Cardiac muscle cell (in vitro differentiated cells and primary cell): ENCODE results near the gene RLN2. TPM values are rescaled to one million over a fixed set of nuclear protein-coding genes. Genes with fewer than 3 reads are reported as not detected.
"Not testable (repeated sequence)": the region's sequence is repeated elsewhere in the genome, so short reads cannot be mapped to it uniquely, and the experiment has no call there.

Experiments
- DNase-seq, 2 donors: peaks; one replicate each; pipeline versions ENCODE4 v3.0.0 to v3.0.0-alpha.2; 2010 to 2017; ENCODE audit warnings: low read depth in 1 of 2, low spot score in 1 of 2
- H3K27ac ChIP-seq: fragments of 200-600 bp; sonication (generic); 2 replicates; pipeline ENCODE4 v1.5.1; 2016
- H3K27me3 ChIP-seq: fragments of 200-600 bp; sonication (generic); 2 replicates; pipeline ENCODE4 v1.6.0; 2016; ENCODE audit warnings: control low read depth
- H3K36me3 ChIP-seq: fragments of 200-600 bp; sonication (generic); 2 replicates; pipeline ENCODE4 v1.5.1; 2016; ENCODE audit warnings: control low read depth
- H3K4me1 ChIP-seq: fragments of 200-600 bp; sonication (generic); 2 replicates; pipeline ENCODE4 v1.8.1; 2017; ENCODE audit warnings: low read depth, mild to moderate bottlenecking, mixed run types
- H3K4me3 ChIP-seq: fragments of 200-600 bp; sonication (generic); 2 replicates; pipeline ENCODE4 v1.5.1; 2016; ENCODE audit warnings: mild to moderate bottlenecking
- H3K9me3 ChIP-seq: fragments of 200-600 bp; sonication (generic); 2 replicates; pipeline ENCODE4 v1.5.1; 2017; ENCODE audit warnings: low read depth, mild to moderate bottlenecking, control low read depth
- polyA plus RNA-seq: library from polyadenylated mRNA; unstranded; fragments of >200 nt; fragmentation: Nextera tagmentation; extraction: Ambion mirVana; gene quantifications from 2 replicates; pipeline ENCODE4 v1.2.1, GENCODE V29; 2016
- total RNA-seq: library from RNA; depleted of rRNA; stranded (reverse); fragments of >200 nt; gene quantifications from 2 replicates; pipeline ENCODE4 v1.2.3, GENCODE V29; 2016
- TF ChIP-seq, protein P1 (sequence below): IDR thresholded peaks from 2 replicates; pipeline ENCODE4 v1.5.1; 2012; ENCODE audit warnings: low read depth, mild to moderate bottlenecking, low read length

The RLN2 gene, protein sequence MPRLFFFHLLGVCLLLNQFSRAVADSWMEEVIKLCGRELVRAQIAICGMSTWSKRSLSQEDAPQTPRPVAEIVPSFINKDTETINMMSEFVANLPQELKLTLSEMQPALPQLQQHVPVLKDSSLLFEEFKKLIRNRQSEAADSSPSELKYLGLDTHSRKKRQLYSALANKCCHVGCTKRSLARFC
- total RNA-seq = 0.92 TPM in 1 of 2 replicates, not detected in the other
- 2.1 and 6.1 TPM in 2 replicates for polyA plus RNA-seq

DNA sequence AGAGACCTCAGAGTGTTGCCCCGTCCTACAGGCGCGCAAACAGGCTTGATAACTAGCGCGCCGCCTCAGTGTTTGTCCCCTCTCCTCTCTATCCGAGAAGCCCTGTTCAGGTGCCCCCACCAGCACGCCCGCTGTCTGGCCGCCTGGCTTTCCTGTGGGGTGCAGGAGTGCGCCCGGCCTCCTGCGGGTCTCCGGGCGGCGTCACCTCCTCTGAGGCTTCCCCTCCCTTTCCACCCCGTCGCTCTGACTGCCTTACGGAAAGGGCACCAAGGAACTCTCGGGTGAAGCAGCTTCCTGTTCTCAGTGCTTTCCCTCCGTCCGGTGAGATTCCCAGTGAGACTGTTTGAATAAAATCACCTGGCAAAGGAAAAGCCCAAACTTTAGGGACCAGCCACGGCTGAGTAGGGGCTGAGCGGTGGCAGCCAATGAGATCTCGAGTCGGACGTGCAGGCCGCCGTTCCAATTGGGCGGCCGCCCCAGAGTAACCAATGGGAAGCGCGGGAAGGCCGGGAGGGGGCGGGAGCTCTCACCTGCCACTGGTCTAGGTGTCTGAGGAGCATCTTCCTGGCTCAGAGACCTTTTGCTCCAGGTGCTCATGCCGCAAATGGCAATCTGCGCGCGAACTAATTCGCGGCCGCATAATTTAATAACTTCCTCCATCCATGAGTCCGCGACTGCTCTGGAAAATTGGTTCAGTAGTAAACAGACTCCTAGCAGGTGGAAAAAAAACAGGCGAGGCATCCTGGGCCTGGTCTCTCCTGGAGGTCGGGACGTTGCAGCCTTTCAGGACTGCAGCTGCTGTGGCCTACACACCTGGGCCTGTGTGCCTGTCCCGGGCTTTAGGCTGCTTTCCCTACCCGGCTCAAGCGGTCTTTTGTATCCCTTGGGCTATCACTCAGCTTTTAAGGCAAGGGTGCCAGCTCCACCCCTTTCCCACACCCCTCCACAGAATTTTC, at the start of gene RLN2:
Gene RLN2 (minus strand): TSS at position 877 of the 956 bp plus-strand sequence. CDS start 136 bp downstream, at position 741.
- not testable (repeated sequence) for H3K9me3 ChIP-seq, H3K27ac ChIP-seq, H3K4me3 ChIP-seq, H3K4me1 ChIP-seq, H3K27me3 ChIP-seq, H3K36me3 ChIP-seq
- DNase-seq = peak in 1 of 2 donors; percentile 6

DNA sequence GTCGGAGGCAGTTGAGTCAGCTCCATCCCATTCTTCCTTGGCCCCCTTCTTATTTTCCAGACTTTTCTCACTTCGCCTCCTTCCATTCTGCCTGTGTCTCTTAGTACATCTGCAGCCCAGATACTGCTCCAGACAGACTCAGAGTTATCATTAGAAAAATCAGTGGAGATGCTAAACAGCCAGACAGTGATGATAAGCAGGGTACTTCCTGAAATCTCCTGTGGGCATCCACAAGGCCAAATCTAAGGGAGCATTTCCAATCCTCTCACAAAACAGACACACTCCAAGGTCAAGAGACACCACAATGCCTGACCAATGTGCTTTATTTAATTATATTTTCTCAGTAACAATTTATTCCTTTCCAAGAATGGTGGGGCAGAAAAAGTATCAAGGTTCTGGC, 49.7 kb upstream of the RLN2 start:
- no peak for DNase-seq
- TF ChIP-seq, protein P1, sequence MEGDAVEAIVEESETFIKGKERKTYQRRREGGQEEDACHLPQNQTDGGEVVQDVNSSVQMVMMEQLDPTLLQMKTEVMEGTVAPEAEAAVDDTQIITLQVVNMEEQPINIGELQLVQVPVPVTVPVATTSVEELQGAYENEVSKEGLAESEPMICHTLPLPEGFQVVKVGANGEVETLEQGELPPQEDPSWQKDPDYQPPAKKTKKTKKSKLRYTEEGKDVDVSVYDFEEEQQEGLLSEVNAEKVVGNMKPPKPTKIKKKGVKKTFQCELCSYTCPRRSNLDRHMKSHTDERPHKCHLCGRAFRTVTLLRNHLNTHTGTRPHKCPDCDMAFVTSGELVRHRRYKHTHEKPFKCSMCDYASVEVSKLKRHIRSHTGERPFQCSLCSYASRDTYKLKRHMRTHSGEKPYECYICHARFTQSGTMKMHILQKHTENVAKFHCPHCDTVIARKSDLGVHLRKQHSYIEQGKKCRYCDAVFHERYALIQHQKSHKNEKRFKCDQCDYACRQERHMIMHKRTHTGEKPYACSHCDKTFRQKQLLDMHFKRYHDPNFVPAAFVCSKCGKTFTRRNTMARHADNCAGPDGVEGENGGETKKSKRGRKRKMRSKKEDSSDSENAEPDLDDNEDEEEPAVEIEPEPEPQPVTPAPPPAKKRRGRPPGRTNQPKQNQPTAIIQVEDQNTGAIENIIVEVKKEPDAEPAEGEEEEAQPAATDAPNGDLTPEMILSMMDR = no peak

DNA sequence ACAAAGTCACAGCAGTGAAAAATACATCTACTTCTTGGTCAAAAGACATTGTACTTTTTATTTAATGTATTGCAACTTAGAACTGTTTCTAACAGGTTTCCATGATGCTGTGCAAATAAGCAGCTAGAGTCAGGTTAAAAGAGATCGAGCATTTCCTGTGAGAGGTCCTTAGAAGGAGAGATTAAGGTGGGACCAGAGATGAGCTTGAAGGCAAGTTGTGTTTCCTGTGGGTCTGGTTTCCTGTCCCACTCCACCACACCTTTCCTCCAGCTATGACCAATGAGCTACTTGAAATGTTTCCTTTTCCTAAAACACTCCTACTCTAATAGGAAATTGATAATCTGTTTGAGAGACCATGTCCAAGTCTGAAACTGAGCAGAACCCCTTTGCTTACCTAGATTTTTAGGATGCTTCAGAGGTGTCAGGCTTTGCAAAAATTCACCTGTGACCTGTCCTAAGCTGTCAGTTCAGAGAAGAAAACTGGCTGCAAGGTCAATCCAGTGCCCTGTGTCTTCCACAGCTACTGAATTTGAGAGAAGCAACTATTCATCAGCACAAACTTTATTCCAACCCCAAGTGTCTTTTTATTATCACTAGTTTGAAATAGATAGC, 48.2 kb upstream of the RLN2 start:
- Histone ChIP-seq H3K9me3 (no peaks in the 10 kb centered on the region), H3K4me1 (no peaks in the 10 kb centered on the region), H3K36me3 (no peaks in the 10 kb centered on the region), H3K4me3 (no peak overlapping the region), H3K27ac (no peak overlapping the region), H3K27me3 (no peaks in the 10 kb centered on the region)
- no peak for DNase-seq
- TF ChIP-seq, protein P1 = no peak

More for the DNA sequence above, 49.7 kb upstream of the RLN2 start:
- Histone ChIP-seq H3K27ac (no peak overlapping the region), H3K4me1 (no peaks in the 10 kb centered on the region), H3K9me3 (no peaks in the 10 kb centered on the region), H3K27me3 (no peaks in the 10 kb centered on the region), H3K36me3 (no peaks in the 10 kb centered on the region), H3K4me3 (no peak overlapping the region)

DNA sequence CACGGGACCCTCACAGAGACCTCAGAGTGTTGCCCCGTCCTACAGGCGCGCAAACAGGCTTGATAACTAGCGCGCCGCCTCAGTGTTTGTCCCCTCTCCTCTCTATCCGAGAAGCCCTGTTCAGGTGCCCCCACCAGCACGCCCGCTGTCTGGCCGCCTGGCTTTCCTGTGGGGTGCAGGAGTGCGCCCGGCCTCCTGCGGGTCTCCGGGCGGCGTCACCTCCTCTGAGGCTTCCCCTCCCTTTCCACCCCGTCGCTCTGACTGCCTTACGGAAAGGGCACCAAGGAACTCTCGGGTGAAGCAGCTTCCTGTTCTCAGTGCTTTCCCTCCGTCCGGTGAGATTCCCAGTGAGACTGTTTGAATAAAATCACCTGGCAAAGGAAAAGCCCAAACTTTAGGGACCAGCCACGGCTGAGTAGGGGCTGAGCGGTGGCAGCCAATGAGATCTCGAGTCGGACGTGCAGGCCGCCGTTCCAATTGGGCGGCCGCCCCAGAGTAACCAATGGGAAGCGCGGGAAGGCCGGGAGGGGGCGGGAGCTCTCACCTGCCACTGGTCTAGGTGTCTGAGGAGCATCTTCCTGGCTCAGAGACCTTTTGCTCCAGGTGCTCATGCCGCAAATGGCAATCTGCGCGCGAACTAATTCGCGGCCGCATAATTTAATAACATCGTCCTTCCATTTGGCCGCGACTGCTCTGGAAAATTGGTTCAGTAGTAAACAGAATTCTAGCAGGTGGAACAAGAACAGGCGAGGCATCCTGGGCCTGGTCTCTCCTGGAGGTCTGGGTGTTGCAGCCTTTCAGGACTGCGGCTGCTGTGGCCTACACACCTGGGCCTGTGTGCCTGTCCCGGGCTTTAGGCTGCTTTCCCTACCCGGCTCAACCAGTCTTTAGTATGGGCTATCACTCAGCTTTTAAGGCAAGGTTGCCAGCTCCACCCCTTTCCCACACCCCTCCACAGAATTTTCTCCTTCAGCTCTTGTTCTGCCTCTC, 34.8 kb upstream of the RLN2 start, which contains the start of gene RLN1:
Gene RLN1 (minus strand): TSS at position 885 of the 990 bp plus-strand sequence. CDS start 130 bp downstream, at position 755.
- H3K36me3 ChIP-seq, H3K27ac ChIP-seq, DNase-seq, H3K9me3 ChIP-seq, H3K4me3 ChIP-seq, H3K4me1 ChIP-seq, H3K27me3 ChIP-seq: not testable (repeated sequence)

DNA sequence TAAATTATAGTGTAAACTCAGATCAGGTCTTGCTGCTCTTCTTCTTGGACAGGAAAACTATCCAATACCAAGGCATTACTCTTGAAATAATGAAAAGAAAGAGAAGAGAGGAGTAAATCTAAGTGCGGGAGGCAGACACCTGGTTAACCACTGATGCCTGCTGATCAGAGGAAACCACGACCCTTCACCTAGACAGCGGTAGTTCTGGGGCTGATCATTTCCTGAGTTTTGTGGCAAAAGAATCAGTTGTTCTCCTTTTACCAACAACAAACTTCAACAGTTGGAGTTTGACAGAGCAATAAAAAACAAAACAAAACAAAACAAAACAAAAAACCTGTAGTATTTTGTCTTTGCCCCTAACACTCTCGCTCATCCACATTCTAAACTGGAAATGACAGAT, 32.2 kb upstream of the RLN2 start:
- Histone ChIP-seq H3K27me3 (no peaks in the 10 kb centered on the region), H3K4me1 (no peaks in the 10 kb centered on the region), H3K9me3 (no peaks in the 10 kb centered on the region), H3K4me3 (no peak overlapping the region), H3K27ac (no peak overlapping the region), H3K36me3 (no peaks in the 10 kb centered on the region)
- TF ChIP-seq, protein P1 = no peak
- DNase-seq = no peak

DNA sequence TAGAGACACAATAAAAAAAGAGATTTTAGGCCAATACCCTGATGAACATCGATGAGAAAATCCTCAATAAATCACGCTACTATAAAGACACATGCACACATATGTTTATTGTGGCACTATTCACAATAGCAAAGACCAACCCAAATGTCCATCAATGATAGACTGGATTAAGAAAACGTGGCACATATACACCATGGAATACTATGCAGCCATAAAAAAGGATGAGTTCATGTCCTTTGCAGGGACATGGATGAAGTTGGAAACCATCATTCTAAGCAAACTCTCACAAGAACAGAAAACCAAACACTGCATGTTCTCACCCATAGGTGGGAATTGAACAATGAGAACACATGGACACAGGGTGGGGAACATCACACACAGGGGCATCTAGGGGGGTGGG, 26.8 kb upstream of the RLN2 start:
- DNase-seq, H3K27me3 ChIP-seq, H3K36me3 ChIP-seq, H3K27ac ChIP-seq, H3K4me1 ChIP-seq, H3K4me3 ChIP-seq, H3K9me3 ChIP-seq: not testable (repeated sequence)
